Measurements from ENCODE around the gene FAM217B. TPM values are rescaled to one million over a fixed set of nuclear protein-coding genes. Genes with fewer than 3 reads are reported as not detected.

Gene FAM217B
- total RNA-seq, 1 donor from 2014 or later, result 11.4 TPM

GRCh38 chr20:59937150-59937549, 3.0 kb upstream of the FAM217B start:
- TF ChIP-seq CTCF (IDR thresholded peaks at IDR 0.05; ENCODE audit: unreplicated experiment), result no peak
- peaks cover 13% of the 10 kb centered on the region for H3K4me1 Mint-ChIP-seq (ENCODE audit: unreplicated experiment)
- peaks cover 15% of the 10 kb centered on the region for H3K27me3 Mint-ChIP-seq (ENCODE audit: unreplicated experiment)
- no peak for DNase-seq (ENCODE audit: low spot score)
- H3K27ac Mint-ChIP-seq (ENCODE audit: unreplicated experiment), result no peak overlapping the region
- no peaks in the 10 kb centered on the region for H3K36me3 Mint-ChIP-seq (ENCODE audit: low read depth, unreplicated experiment)
- no peak overlapping the region for H3K4me3 Mint-ChIP-seq (ENCODE audit: unreplicated experiment)
- H3K9me3 Mint-ChIP-seq (ENCODE audit: unreplicated experiment), result no peaks in the 10 kb centered on the region

- Mint-ChIP-seq H3K4me3 (ENCODE audit: unreplicated experiment) (peak overlapping the region; percentile 91), H3K27ac (ENCODE audit: unreplicated experiment) (peak overlapping the region; percentile 86), H3K27me3 (ENCODE audit: unreplicated experiment) (peaks cover 15% of the 10 kb centered on the region), H3K9me3 (ENCODE audit: unreplicated experiment) (no peaks in the 10 kb centered on the region), H3K36me3 (ENCODE audit: low read depth, unreplicated experiment) (no peaks in the 10 kb centered on the region), H3K4me1 (ENCODE audit: unreplicated experiment) (peaks cover 13% of the 10 kb centered on the region)
- no peak for DNase-seq (ENCODE audit: low spot score)
- no peak for TF ChIP-seq CTCF (IDR thresholded peaks at IDR 0.05; ENCODE audit: unreplicated experiment)
Observed at GRCh38 chr20:59938221-59938620, 2.0 kb upstream of the FAM217B start.

GRCh38 chr20:59938696-59939051, 1.5 kb upstream of the FAM217B start:
- Mint-ChIP-seq H3K4me3 (ENCODE audit: unreplicated experiment) (peak overlapping the region; percentile 91), H3K9me3 (ENCODE audit: unreplicated experiment) (no peaks in the 10 kb centered on the region), H3K27ac (ENCODE audit: unreplicated experiment) (peak overlapping the region; percentile 86), H3K4me1 (ENCODE audit: unreplicated experiment) (peaks cover 13% of the 10 kb centered on the region), H3K36me3 (ENCODE audit: low read depth, unreplicated experiment) (no peaks in the 10 kb centered on the region), H3K27me3 (ENCODE audit: unreplicated experiment) (peaks cover 15% of the 10 kb centered on the region)
- DNase-seq (ENCODE audit: low spot score), result no peak
- TF ChIP-seq CTCF (IDR thresholded peaks at IDR 0.05; ENCODE audit: unreplicated experiment), result no peak

- DNase-seq (ENCODE audit: low spot score), result peak; percentile 39
- no peak overlapping the region for H3K4me3 Mint-ChIP-seq (ENCODE audit: unreplicated experiment)
- no peaks in the 10 kb centered on the region for H3K9me3 Mint-ChIP-seq (ENCODE audit: unreplicated experiment)
- no peak for TF ChIP-seq CTCF (IDR thresholded peaks at IDR 0.05; ENCODE audit: unreplicated experiment)
- peaks cover 14% of the 10 kb centered on the region for H3K27me3 Mint-ChIP-seq (ENCODE audit: unreplicated experiment)
- no peak overlapping the region for H3K27ac Mint-ChIP-seq (ENCODE audit: unreplicated experiment)
- peaks cover 12% of the 10 kb centered on the region for H3K4me1 Mint-ChIP-seq (ENCODE audit: unreplicated experiment)
- H3K36me3 Mint-ChIP-seq (ENCODE audit: low read depth, unreplicated experiment), result no peaks in the 10 kb centered on the region
Observed at GRCh38 chr20:59939052-59939878, 924 bp upstream of the FAM217B start.

- H3K9me3 Mint-ChIP-seq (ENCODE audit: unreplicated experiment), result no peaks in the 10 kb centered on the region
- H3K36me3 Mint-ChIP-seq (ENCODE audit: low read depth, unreplicated experiment), result no peaks in the 10 kb centered on the region
- DNase-seq (ENCODE audit: low spot score), result no peak
- peaks cover 11% of the 10 kb centered on the region for H3K4me1 Mint-ChIP-seq (ENCODE audit: unreplicated experiment)
- peak overlapping the region; percentile 89 for H3K4me3 Mint-ChIP-seq (ENCODE audit: unreplicated experiment)
- peaks cover 12% of the 10 kb centered on the region for H3K27me3 Mint-ChIP-seq (ENCODE audit: unreplicated experiment)
- TF ChIP-seq CTCF (IDR thresholded peaks at IDR 0.05; ENCODE audit: unreplicated experiment), result no peak
- H3K27ac Mint-ChIP-seq (ENCODE audit: unreplicated experiment), result peak overlapping the region; percentile 57
Observed at GRCh38 chr20:59939879-59940128, 385 bp upstream of the FAM217B start.
